CD14-positive monocyte (primary cell): ENCODE data around the gene TNFRSF12A. TPM values are rescaled to one million over a fixed set of nuclear protein-coding genes. Genes with fewer than 3 reads are reported as not detected.
A peak's percentile ranks its signal among the peaks of the same experiment; 100 is the strongest.

Experiments used
- DNase-seq, 3 donors: peaks; one replicate each; pipeline ENCODE4 v3.0.0-alpha.2; 2011 to 2022
- H2AFZ ChIP-seq: 2 replicates; pipeline ENCODE4 v1.6.0; 2012; ENCODE audit warnings: mild to moderate bottlenecking, low read depth, low read length, inconsistent platforms; ENCODE audit not compliant: insufficient read depth, poor library complexity, severe bottlenecking
- H3K27ac ChIP-seq, 2 donors: 1 replicate in 1 of 2; 2 replicates in 1 of 2; pipeline ENCODE4 v1.5.1; 2012 to 2013; ENCODE audit warnings: low read length in 2 of 2, control low read depth in 1 of 2, inconsistent platforms in 1 of 2, low read depth in 1 of 2, mild to moderate bottlenecking in 1 of 2
- H3K27me3 ChIP-seq, 2 donors: one replicate each; pipeline versions ENCODE4 v1.6.0 to v1.6.1; 2011 to 2013; ENCODE audit warnings: low read length in 2 of 2; ENCODE audit not compliant: control insufficient read depth in 2 of 2, insufficient read depth in 2 of 2
- H3K36me3 ChIP-seq, 2 donors: replicated peaks in 1 of 2; 1 replicate in 1 of 2; 2 replicates in 1 of 2; pipeline versions ENCODE4 v1.5.1 to v1.6.1; 2012 to 2013; ENCODE audit warnings: low read length in 2 of 2, control low read depth in 1 of 2, inconsistent platforms in 1 of 2, mild to moderate bottlenecking in 1 of 2; ENCODE audit not compliant: insufficient read depth in 2 of 2, control insufficient read depth in 1 of 2
- H3K4me1 ChIP-seq, 2 donors: 1 replicate in 1 of 2; 2 replicates in 1 of 2; pipeline versions ENCODE4 v1.5.1 to v1.6.1; 2012 to 2013; ENCODE audit warnings: low read length in 2 of 2, control low read depth in 1 of 2, inconsistent platforms in 1 of 2, mild to moderate bottlenecking in 1 of 2, moderate library complexity in 1 of 2; ENCODE audit not compliant: insufficient read depth in 2 of 2, control insufficient read depth in 1 of 2
- H3K4me2 ChIP-seq: replicated peaks from 2 replicates; pipeline ENCODE3; 2012; ENCODE audit warnings: low read length, moderate library complexity, mild to moderate bottlenecking; ENCODE audit not compliant: poor library complexity, severe bottlenecking; ENCODE audit errors: extremely low read depth
- H3K4me3 ChIP-seq, 3 experiments: fragments of 200-600 bp in 1 of 3; sonication (generic) in 1 of 3; replicated peaks in 1 of 3; 1 replicate in 2 of 3; 2 replicates in 1 of 3; pipeline ENCODE4 v1.5.1; 2011 to 2013; ENCODE audit warnings: low read length in 3 of 3, mild to moderate bottlenecking in 3 of 3, control low read depth in 2 of 3, low read depth in 2 of 3, inconsistent platforms in 1 of 3, moderate library complexity in 1 of 3
- H3K79me2 ChIP-seq: 2 replicates; pipeline ENCODE4 v1.6.0; 2012; ENCODE audit warnings: mild to moderate bottlenecking, control low read depth, inconsistent platforms, low read length, moderate library complexity; ENCODE audit not compliant: insufficient read depth
- H3K9ac ChIP-seq: 2 replicates; pipeline ENCODE4 v1.6.0; 2017; ENCODE audit warnings: low read length, mild to moderate bottlenecking; ENCODE audit not compliant: insufficient read depth, poor library complexity, severe bottlenecking
- H3K9me3 ChIP-seq, 2 donors: replicated peaks in 1 of 2; 1 replicate in 1 of 2; 2 replicates in 1 of 2; pipeline versions ENCODE4 v1.5.1 to v1.6.1; 2012 to 2013; ENCODE audit warnings: low read length in 2 of 2, control low read depth in 1 of 2; ENCODE audit not compliant: control insufficient read depth in 1 of 2, insufficient read depth in 1 of 2
- H4K20me1 ChIP-seq: 2 replicates; pipeline ENCODE4 v1.6.0; 2012; ENCODE audit warnings: mild to moderate bottlenecking, low read length, control low read depth, moderate library complexity; ENCODE audit not compliant: insufficient read depth
- H3K27ac Mint-ChIP-seq, 7 donors: one replicate each; pipeline ENCODE4 v1.8.0; 2020; ENCODE audit warnings: mild to moderate bottlenecking in 7 of 7, mixed read lengths in 7 of 7, moderate library complexity in 6 of 7, inconsistent platforms in 2 of 7
- H3K27me3 Mint-ChIP-seq, 3 donors: one replicate each; pipeline ENCODE4 v1.8.0; 2021 to 2022; ENCODE audit warnings: low read depth in 3 of 3, mild to moderate bottlenecking in 3 of 3, mixed read lengths in 3 of 3, moderate library complexity in 3 of 3, inconsistent platforms in 1 of 3
- H3K36me3 Mint-ChIP-seq, 2 donors: one replicate each; pipeline ENCODE4 v1.8.0; 2020; ENCODE audit warnings: mixed read lengths in 2 of 2, inconsistent platforms in 1 of 2, mild to moderate bottlenecking in 1 of 2
- H3K4me1 Mint-ChIP-seq: one replicate; pipeline ENCODE4 v1.8.0; 2020; ENCODE audit warnings: mild to moderate bottlenecking, mixed read lengths
- H3K4me3 Mint-ChIP-seq, 2 donors: one replicate each; pipeline ENCODE4 v1.8.0; 2020; ENCODE audit warnings: mild to moderate bottlenecking in 2 of 2, mixed read lengths in 2 of 2, moderate library complexity in 1 of 2
- H3K9me3 Mint-ChIP-seq, 7 donors: one replicate each; pipeline ENCODE4 v1.8.0; 2020 to 2022; ENCODE audit warnings: mixed read lengths in 7 of 7, mild to moderate bottlenecking in 6 of 7, moderate library complexity in 6 of 7, inconsistent platforms in 2 of 7
- CTCF ChIP-seq: fragments of 200-600 bp; IDR thresholded peaks from one replicate; pipeline ENCODE4 v1.8.0; 2022; ENCODE audit warnings: antibody characterized with exemption, mild to moderate bottlenecking
- WGBS: methylation state at CpG from one replicate; pipeline ENCODE4 v1.1.5; 2013; ENCODE audit warnings: missing lambda C conversion rate; ENCODE audit not compliant: insufficient coverage; 5-methylcytosine and 5-hydroxymethylcytosine counted together
- intact Hi-C, 2 donors: fragments of 100-400 bp; cut with micrococcal nuclease; formaldehyde crosslinking; loops; one replicate each; pipeline versions ENCODE4 v1.15.0 to v1.15.1; 2023
- polyA plus RNA-seq, 3 donors: library from polyadenylated mRNA; depleted of rRNA in 1 of 3; unstranded in 2 of 3; stranded (reverse) in 1 of 3; fragments of 300-500 nt in 2 of 3; fragments of >200 nt in 1 of 3; fragmentation: Illumina TruSeq in 2 of 3; gene quantifications; 1 replicate in 2 of 3; 2 replicates in 1 of 3; pipeline ENCODE4 v1.2.3, GENCODE V29; 2012 to 2021

TNFRSF12A gene
- polyA plus RNA-seq, 3 donors = 2.9 to 6.2 (median 5.7) TPM

- no peak overlapping the region for H3K4me3 Mint-ChIP-seq
- peaks cover 5% of the 10 kb centered on the region for H3K4me1 Mint-ChIP-seq
- Histone ChIP-seq H3K4me1 (peaks cover 4 to 6% of the 10 kb centered on the region in 2 donors), H3K27me3 (no peaks in the 10 kb centered on the region), H3K9ac (no peak overlapping the region), H3K4me2 (no peak overlapping the region), H3K36me3 (no peaks in the 10 kb centered on the region), H3K9me3 (no peaks in the 10 kb centered on the region), H3K4me3 (no peak overlapping the region), H4K20me1 (no peaks in the 10 kb centered on the region), H3K79me2 (no peaks in the 10 kb centered on the region), H2AFZ (no peak overlapping the region), H3K27ac (no peak overlapping the region)
- 100% methylated on average over 3 of the region's 8 CpGs for WGBS
- intact Hi-C loops = no loop called here
- DNase-seq = no peak
- H3K36me3 Mint-ChIP-seq = no peaks in the 10 kb centered on the region
- no peak for TF ChIP-seq CTCF
- H3K27me3 Mint-ChIP-seq = peaks cover 10 to 26% (median 12%) of the 10 kb centered on the region in 3 donors
- peak overlapping the region in 1 of 7 donors; percentile 68 for H3K27ac Mint-ChIP-seq
- no peaks in the 10 kb centered on the region for H3K9me3 Mint-ChIP-seq
Observed at GRCh38 chr16:2988590-2989099, 31.5 kb upstream of the TNFRSF12A start.

- Histone ChIP-seq H3K4me2 (no peak overlapping the region), H3K36me3 (no peaks in the 10 kb centered on the region), H3K9me3 (no peaks in the 10 kb centered on the region), H3K27me3 (no peaks in the 10 kb centered on the region), H4K20me1 (no peaks in the 10 kb centered on the region), H3K27ac (no peak overlapping the region), H2AFZ (no peak overlapping the region), H3K4me1 (no peaks in the 10 kb centered on the region), H3K9ac (no peak overlapping the region), H3K4me3 (no peak overlapping the region), H3K79me2 (no peaks in the 10 kb centered on the region)
- no peak for DNase-seq
- Mint-ChIP-seq H3K36me3 (no peaks in the 10 kb centered on the region), H3K9me3 (no peaks in the 10 kb centered on the region), H3K4me3 (no peak overlapping the region), H3K4me1 (no peaks in the 10 kb centered on the region), H3K27me3 (peaks cover 7 to 20% (median 9%) of the 10 kb centered on the region in 3 donors), H3K27ac (no peak overlapping the region)
- 94% methylated on average over 4 of the region's 10 CpGs for WGBS
- no peak for TF ChIP-seq CTCF
- intact Hi-C loops = no loop called here
Observed at GRCh38 chr16:2990891-2991290, 29.3 kb upstream of the TNFRSF12A start.
